GM12892 (cell line): ENCODE measurements around the gene LGR6.

Experiments used
- POLR2A ChIP-seq: IDR thresholded peaks from 2 replicates; pipeline ENCODE4 v1.6.1; 2011; ENCODE audit warnings: low read depth, low read length, control low read depth
- POLR2AphosphoS5 ChIP-seq: IDR thresholded peaks from 2 replicates; pipeline ENCODE4 v1.6.1; 2011; ENCODE audit warnings: low read depth, low read length, control low read depth

GRCh38 chr1:202210969-202211368 lies 17.4 kb downstream of the LGR6 start:
- TF ChIP-seq POLR2AphosphoS5 (no peak), POLR2A (no peak)
